Colonic mucosa (tissue), 4 donors: ENCODE data around the gene NT5C. TPM values are rescaled to one million over a fixed set of nuclear protein-coding genes. Genes with fewer than 3 reads are reported as not detected.

ENCODE experiments used
- DNase-seq: peaks from one replicate; pipeline ENCODE4 v3.0.0-alpha.2; 2020
- H3K27ac ChIP-seq: fragments of 200-600 bp; one replicate; pipeline ENCODE4 v1.8.0; 2021
- H3K27me3 ChIP-seq: fragments of 200-600 bp; one replicate; pipeline ENCODE4 v1.8.0; 2021
- H3K36me3 ChIP-seq: fragments of 200-600 bp; one replicate; pipeline ENCODE4 v1.8.0; 2021
- H3K4me1 ChIP-seq: fragments of 200-600 bp; one replicate; pipeline ENCODE4 v1.8.0; 2021; ENCODE audit warnings: mild to moderate bottlenecking
- H3K4me3 ChIP-seq: fragments of 200-600 bp; one replicate; pipeline ENCODE4 v1.8.0; 2021
- H3K9ac ChIP-seq, 2 donors: one replicate each; pipeline ENCODE4 v1.7.0; 2013; ENCODE audit warnings: control low read depth in 2 of 2, low read depth in 2 of 2, low read length in 2 of 2
- H3K9me3 ChIP-seq: fragments of 200-600 bp; one replicate; pipeline ENCODE4 v1.8.0; 2021
- CTCF ChIP-seq: fragments of 200-600 bp; IDR thresholded peaks from one replicate; pipeline ENCODE4 v1.8.0; 2022; ENCODE audit warnings: antibody characterized with exemption, mild to moderate bottlenecking
- intact Hi-C: fragments of 100-400 bp; cut with DNase I; formaldehyde crosslinking; loops from one replicate; pipeline ENCODE4 v1.14.1; 2022
- total RNA-seq, 2 donors: library from RNA; stranded (reverse); fragmentation: NEBNext Ultra II Directional in 1 of 2; extraction: Animal tissue kit (Norgen Biotek cat#: 25700) in 1 of 2; gene quantifications; one replicate each; pipeline ENCODE4 v1.2.1, GENCODE V29; 2021
- donor health status: healthy.
- donor health status: DM: no; HTN: no; CAD: no.
- donor health status: DM: no; HTN: no; CAD: no.

Gene NT5C
- total RNA-seq, 2 donors from 2014 or later: 72.3 to 94.9 TPM

- no peak for TF ChIP-seq CTCF
- Histone ChIP-seq H3K36me3 (no peaks in the 10 kb centered on the region), H3K4me3 (no peak overlapping the region), H3K27ac (peak overlapping the region; percentile 99), H3K9ac (peak overlapping the region; percentile 61 to 89), H3K4me1 (peaks cover 35% of the 10 kb centered on the region), H3K27me3 (no peaks in the 10 kb centered on the region), H3K9me3 (no peaks in the 10 kb centered on the region)
- peak; percentile 81 for DNase-seq
- intact Hi-C loops: no loop called here
Measured at GRCh38 chr17:75091855-75092327, 39.7 kb downstream of the NT5C start.

GRCh38 chr17:75090871-75091854, 40.4 kb downstream of the NT5C start:
- TF ChIP-seq CTCF: no peak
- Histone ChIP-seq H3K27ac (peak overlapping the region; percentile 99), H3K4me1 (peaks cover 35% of the 10 kb centered on the region), H3K9ac (peak overlapping the region; percentile 61 to 89), H3K4me3 (no peak overlapping the region), H3K36me3 (no peaks in the 10 kb centered on the region), H3K27me3 (no peaks in the 10 kb centered on the region), H3K9me3 (no peaks in the 10 kb centered on the region)
- intact Hi-C loops: no loop called here
- peak; percentile 87 for DNase-seq

- H3K4me3 ChIP-seq: peak overlapping the region; percentile 82
- H3K4me1 ChIP-seq: peaks cover 27% of the 10 kb centered on the region
- TF ChIP-seq CTCF: no peak
- H3K27me3 ChIP-seq: no peaks in the 10 kb centered on the region
- H3K9me3 ChIP-seq: no peaks in the 10 kb centered on the region
- DNase-seq: peak; percentile 63
- H3K27ac ChIP-seq: peak overlapping the region; percentile 99
- intact Hi-C loops: no loop called here
- peak overlapping the region; percentile 93 to 98 for H3K9ac ChIP-seq
- no peaks in the 10 kb centered on the region for H3K36me3 ChIP-seq
Measured at GRCh38 chr17:75088465-75089417, 42.8 kb downstream of the NT5C start.

- Histone ChIP-seq H3K4me1 (peaks cover 24% of the 10 kb centered on the region), H3K9ac (peak within 1 kb of the TSS; percentile 93 to 98), H3K36me3 (no peaks in the 10 kb centered on the region), H3K4me3 (peak within 1 kb of the TSS; percentile 82), H3K27ac (peak within 1 kb of the TSS; percentile 99), H3K27me3 (no peaks in the 10 kb centered on the region), H3K9me3 (no peaks in the 10 kb centered on the region)
- DNase-seq: peak; percentile 94
- no peak for TF ChIP-seq CTCF
- intact Hi-C loops: no loop called here
Measured at GRCh38 chr17:75087558-75088453, 43.7 kb downstream of the NT5C start, which contains the start of gene SLC16A5. Gene SLC16A5 (plus strand): TSS chr17:75087954. CDS start chr17:75093637, 5,683 bp downstream.
